CD14-positive monocyte (primary cell): Measurements from ENCODE around the gene ANKRD9. TPM values are rescaled to one million over a fixed set of nuclear protein-coding genes. Genes with fewer than 3 reads are reported as not detected.
A peak's percentile ranks its signal among the peaks of the same experiment; 100 is the strongest.

ENCODE experiments used
- DNase-seq, 3 donors: peaks; one replicate each; pipeline ENCODE4 v3.0.0-alpha.2; 2011 to 2022
- H2AFZ ChIP-seq: 2 replicates; pipeline ENCODE4 v1.6.0; 2012; ENCODE audit warnings: mild to moderate bottlenecking, low read depth, low read length, inconsistent platforms; ENCODE audit not compliant: insufficient read depth, poor library complexity, severe bottlenecking
- H3K27ac ChIP-seq, 2 donors: 1 replicate in 1 of 2; 2 replicates in 1 of 2; pipeline ENCODE4 v1.5.1; 2012 to 2013; ENCODE audit warnings: low read length in 2 of 2, control low read depth in 1 of 2, inconsistent platforms in 1 of 2, low read depth in 1 of 2, mild to moderate bottlenecking in 1 of 2
- H3K27me3 ChIP-seq, 2 donors: one replicate each; pipeline versions ENCODE4 v1.6.0 to v1.6.1; 2011 to 2013; ENCODE audit warnings: low read length in 2 of 2; ENCODE audit not compliant: control insufficient read depth in 2 of 2, insufficient read depth in 2 of 2
- H3K36me3 ChIP-seq, 2 donors: replicated peaks in 1 of 2; 1 replicate in 1 of 2; 2 replicates in 1 of 2; pipeline versions ENCODE4 v1.5.1 to v1.6.1; 2012 to 2013; ENCODE audit warnings: low read length in 2 of 2, control low read depth in 1 of 2, inconsistent platforms in 1 of 2, mild to moderate bottlenecking in 1 of 2; ENCODE audit not compliant: insufficient read depth in 2 of 2, control insufficient read depth in 1 of 2
- H3K4me1 ChIP-seq, 2 donors: 1 replicate in 1 of 2; 2 replicates in 1 of 2; pipeline versions ENCODE4 v1.5.1 to v1.6.1; 2012 to 2013; ENCODE audit warnings: low read length in 2 of 2, control low read depth in 1 of 2, inconsistent platforms in 1 of 2, mild to moderate bottlenecking in 1 of 2, moderate library complexity in 1 of 2; ENCODE audit not compliant: insufficient read depth in 2 of 2, control insufficient read depth in 1 of 2
- H3K4me2 ChIP-seq: replicated peaks from 2 replicates; pipeline ENCODE3; 2012; ENCODE audit warnings: low read length, moderate library complexity, mild to moderate bottlenecking; ENCODE audit not compliant: poor library complexity, severe bottlenecking; ENCODE audit errors: extremely low read depth
- H3K4me3 ChIP-seq, 3 experiments: fragments of 200-600 bp in 1 of 3; sonication (generic) in 1 of 3; replicated peaks in 1 of 3; 1 replicate in 2 of 3; 2 replicates in 1 of 3; pipeline ENCODE4 v1.5.1; 2011 to 2013; ENCODE audit warnings: low read length in 3 of 3, mild to moderate bottlenecking in 3 of 3, control low read depth in 2 of 3, low read depth in 2 of 3, inconsistent platforms in 1 of 3, moderate library complexity in 1 of 3
- H3K79me2 ChIP-seq: 2 replicates; pipeline ENCODE4 v1.6.0; 2012; ENCODE audit warnings: mild to moderate bottlenecking, control low read depth, inconsistent platforms, low read length, moderate library complexity; ENCODE audit not compliant: insufficient read depth
- H3K9ac ChIP-seq: 2 replicates; pipeline ENCODE4 v1.6.0; 2017; ENCODE audit warnings: low read length, mild to moderate bottlenecking; ENCODE audit not compliant: insufficient read depth, poor library complexity, severe bottlenecking
- H3K9me3 ChIP-seq, 2 donors: replicated peaks in 1 of 2; 1 replicate in 1 of 2; 2 replicates in 1 of 2; pipeline versions ENCODE4 v1.5.1 to v1.6.1; 2012 to 2013; ENCODE audit warnings: low read length in 2 of 2, control low read depth in 1 of 2; ENCODE audit not compliant: control insufficient read depth in 1 of 2, insufficient read depth in 1 of 2
- H4K20me1 ChIP-seq: 2 replicates; pipeline ENCODE4 v1.6.0; 2012; ENCODE audit warnings: mild to moderate bottlenecking, low read length, control low read depth, moderate library complexity; ENCODE audit not compliant: insufficient read depth
- H3K27ac Mint-ChIP-seq, 7 donors: one replicate each; pipeline ENCODE4 v1.8.0; 2020; ENCODE audit warnings: mild to moderate bottlenecking in 7 of 7, mixed read lengths in 7 of 7, moderate library complexity in 6 of 7, inconsistent platforms in 2 of 7
- H3K27me3 Mint-ChIP-seq, 3 donors: one replicate each; pipeline ENCODE4 v1.8.0; 2021 to 2022; ENCODE audit warnings: low read depth in 3 of 3, mild to moderate bottlenecking in 3 of 3, mixed read lengths in 3 of 3, moderate library complexity in 3 of 3, inconsistent platforms in 1 of 3
- H3K36me3 Mint-ChIP-seq, 2 donors: one replicate each; pipeline ENCODE4 v1.8.0; 2020; ENCODE audit warnings: mixed read lengths in 2 of 2, inconsistent platforms in 1 of 2, mild to moderate bottlenecking in 1 of 2
- H3K4me1 Mint-ChIP-seq: one replicate; pipeline ENCODE4 v1.8.0; 2020; ENCODE audit warnings: mild to moderate bottlenecking, mixed read lengths
- H3K4me3 Mint-ChIP-seq, 2 donors: one replicate each; pipeline ENCODE4 v1.8.0; 2020; ENCODE audit warnings: mild to moderate bottlenecking in 2 of 2, mixed read lengths in 2 of 2, moderate library complexity in 1 of 2
- H3K9me3 Mint-ChIP-seq, 7 donors: one replicate each; pipeline ENCODE4 v1.8.0; 2020 to 2022; ENCODE audit warnings: mixed read lengths in 7 of 7, mild to moderate bottlenecking in 6 of 7, moderate library complexity in 6 of 7, inconsistent platforms in 2 of 7
- WGBS: methylation state at CpG from one replicate; pipeline ENCODE4 v1.1.5; 2013; ENCODE audit warnings: missing lambda C conversion rate; ENCODE audit not compliant: insufficient coverage; 5-methylcytosine and 5-hydroxymethylcytosine counted together
- intact Hi-C, 2 donors: fragments of 100-400 bp; cut with micrococcal nuclease; formaldehyde crosslinking; loops; one replicate each; pipeline versions ENCODE4 v1.15.0 to v1.15.1; 2023
- polyA plus RNA-seq, 3 donors: library from polyadenylated mRNA; depleted of rRNA in 1 of 3; unstranded in 2 of 3; stranded (reverse) in 1 of 3; fragments of 300-500 nt in 2 of 3; fragments of >200 nt in 1 of 3; fragmentation: Illumina TruSeq in 2 of 3; gene quantifications; 1 replicate in 2 of 3; 2 replicates in 1 of 3; pipeline ENCODE4 v1.2.3, GENCODE V29; 2012 to 2021
- TF ChIP-seq, protein P1 (sequence below): fragments of 200-600 bp; IDR thresholded peaks from one replicate; pipeline ENCODE4 v1.8.0; 2022; ENCODE audit warnings: antibody characterized with exemption, mild to moderate bottlenecking

Gene ANKRD9
- polyA plus RNA-seq, 3 donors, result 0.43 to 10.8 (median 0.83) TPM

DNA sequence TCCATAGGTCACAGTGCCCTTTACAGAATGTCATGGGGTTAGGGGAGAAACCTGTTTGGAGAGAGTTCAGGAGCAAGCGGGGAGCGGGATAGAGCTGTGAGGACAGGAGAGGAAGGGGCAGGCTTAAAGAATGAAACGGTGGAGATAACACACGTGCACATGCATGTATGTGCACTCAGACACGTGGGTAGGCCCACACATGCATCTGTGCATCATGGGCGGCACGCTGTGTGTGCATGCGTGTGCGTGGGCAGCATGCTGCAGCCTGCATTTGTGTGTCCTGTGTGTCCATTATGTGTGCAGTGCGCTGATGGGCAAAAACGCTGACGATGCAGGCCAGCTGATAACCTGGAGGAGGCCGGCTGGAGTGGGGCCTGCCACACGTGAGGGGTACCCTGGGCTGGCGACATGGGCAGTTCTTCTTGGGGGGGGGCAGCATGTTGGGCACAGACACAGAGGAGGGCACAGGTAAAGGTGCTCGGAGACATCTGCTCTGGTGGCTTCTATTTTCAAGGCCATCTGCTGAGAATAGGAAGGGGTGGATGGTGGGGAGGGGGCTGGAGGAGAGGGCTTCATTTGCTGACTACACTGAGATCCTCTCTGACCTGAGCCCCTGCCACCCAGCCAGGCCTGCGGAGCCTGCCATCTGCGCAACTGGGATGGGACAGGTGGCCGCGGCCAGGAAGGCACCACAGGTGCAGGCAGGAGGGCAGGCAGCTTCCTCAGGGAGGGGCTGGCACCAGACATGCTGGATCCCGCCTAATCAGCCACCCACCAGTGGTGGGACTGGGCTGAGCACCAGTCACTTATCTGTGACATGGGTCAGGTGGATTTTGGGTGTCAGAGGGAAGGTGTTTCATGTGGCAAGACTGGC lies 4.6 kb upstream of the ANKRD9 start:
- peaks cover 15% of the 10 kb centered on the region for H3K4me1 Mint-ChIP-seq
- peaks cover 0 to 7% of the 10 kb centered on the region in 2 donors for H3K27me3 ChIP-seq
- TF ChIP-seq, protein P1, sequence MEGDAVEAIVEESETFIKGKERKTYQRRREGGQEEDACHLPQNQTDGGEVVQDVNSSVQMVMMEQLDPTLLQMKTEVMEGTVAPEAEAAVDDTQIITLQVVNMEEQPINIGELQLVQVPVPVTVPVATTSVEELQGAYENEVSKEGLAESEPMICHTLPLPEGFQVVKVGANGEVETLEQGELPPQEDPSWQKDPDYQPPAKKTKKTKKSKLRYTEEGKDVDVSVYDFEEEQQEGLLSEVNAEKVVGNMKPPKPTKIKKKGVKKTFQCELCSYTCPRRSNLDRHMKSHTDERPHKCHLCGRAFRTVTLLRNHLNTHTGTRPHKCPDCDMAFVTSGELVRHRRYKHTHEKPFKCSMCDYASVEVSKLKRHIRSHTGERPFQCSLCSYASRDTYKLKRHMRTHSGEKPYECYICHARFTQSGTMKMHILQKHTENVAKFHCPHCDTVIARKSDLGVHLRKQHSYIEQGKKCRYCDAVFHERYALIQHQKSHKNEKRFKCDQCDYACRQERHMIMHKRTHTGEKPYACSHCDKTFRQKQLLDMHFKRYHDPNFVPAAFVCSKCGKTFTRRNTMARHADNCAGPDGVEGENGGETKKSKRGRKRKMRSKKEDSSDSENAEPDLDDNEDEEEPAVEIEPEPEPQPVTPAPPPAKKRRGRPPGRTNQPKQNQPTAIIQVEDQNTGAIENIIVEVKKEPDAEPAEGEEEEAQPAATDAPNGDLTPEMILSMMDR, result no peak
- no peaks in the 10 kb centered on the region for H3K79me2 ChIP-seq
- H3K27ac ChIP-seq, result no peak overlapping the region
- no peak overlapping the region for H3K4me3 ChIP-seq
- H2AFZ ChIP-seq, result no peak overlapping the region
- no peaks in the 10 kb centered on the region for H3K36me3 ChIP-seq
- no peaks in the 10 kb centered on the region for H3K9me3 ChIP-seq
- no peaks in the 10 kb centered on the region for H4K20me1 ChIP-seq
- H3K27ac Mint-ChIP-seq, result no peak overlapping the region
- H3K4me1 ChIP-seq, result peaks cover 19 to 28% of the 10 kb centered on the region in 2 donors
- no peak for DNase-seq
- 97% methylated on average over 20 of the region's 21 CpGs for WGBS
- H3K27me3 Mint-ChIP-seq, result peaks cover 6 to 30% (median 11%) of the 10 kb centered on the region in 3 donors
- no peak overlapping the region for H3K4me2 ChIP-seq
- H3K9ac ChIP-seq, result no peak overlapping the region
- H3K36me3 Mint-ChIP-seq, result no peaks in the 10 kb centered on the region
- intact Hi-C loops, result loop anchor here (5.0 to 10.0 kb wide), 2 partner anchors 149 to 197 kb away; partner anchors contain the start of genes CINP (in 1 of the 2), TECPR2 (in 1 of the 2) and ZNF839 (in 1 of the 2)
- peak overlapping the region; percentile 31 to 35 for H3K4me3 Mint-ChIP-seq
- H3K9me3 Mint-ChIP-seq, result peaks cover 0 to 1% (median 0%) of the 10 kb centered on the region in 7 donors

DNA sequence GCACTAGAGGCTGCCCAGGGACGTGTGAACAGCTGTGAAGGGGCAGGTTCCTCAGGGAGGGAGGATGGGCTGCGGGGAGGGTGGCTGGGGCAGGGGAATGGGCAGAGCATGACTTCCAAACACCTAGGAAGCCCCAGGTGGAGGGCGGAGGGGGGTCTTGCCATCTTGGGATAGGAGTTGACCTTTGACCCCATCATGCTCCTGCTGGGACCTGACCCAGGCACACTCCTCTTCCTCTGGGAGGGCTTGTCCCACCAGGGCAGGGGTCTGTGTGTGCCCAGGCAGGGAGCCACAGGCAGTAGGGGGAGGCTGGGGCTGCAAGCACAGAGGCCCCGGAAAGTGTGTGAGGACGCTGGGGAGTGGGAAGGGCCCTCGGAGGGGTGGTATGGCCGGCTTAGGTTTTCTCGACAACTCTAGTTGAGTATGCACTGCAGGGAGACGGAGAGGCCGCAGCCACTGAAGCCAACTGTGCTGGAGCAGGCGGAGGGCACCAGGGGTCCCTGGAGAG lies 3.3 kb upstream of the ANKRD9 start:
- peaks cover 0 to 9% of the 10 kb centered on the region in 2 donors for H3K27me3 ChIP-seq
- Mint-ChIP-seq H3K27ac (no peak overlapping the region), H3K27me3 (peaks cover 5 to 26% (median 9%) of the 10 kb centered on the region in 3 donors), H3K9me3 (peaks cover 0 to 3% (median 1%) of the 10 kb centered on the region in 7 donors), H3K36me3 (peaks cover 2% of the 10 kb centered on the region in 2 donors), H3K4me1 (peaks cover 24% of the 10 kb centered on the region), H3K4me3 (no peak overlapping the region)
- H4K20me1 ChIP-seq, result no peaks in the 10 kb centered on the region
- no peak overlapping the region for H3K4me3 ChIP-seq
- intact Hi-C loops, result loop anchor here (5.0 to 10.0 kb wide), 2 partner anchors 148 to 196 kb away; partner anchors contain the start of genes CINP (in 1 of the 2), TECPR2 (in 1 of the 2) and ZNF839 (in 1 of the 2)
- H3K4me2 ChIP-seq, result no peak overlapping the region
- H3K4me1 ChIP-seq, result peaks cover 25 to 35% of the 10 kb centered on the region in 2 donors
- H2AFZ ChIP-seq, result no peak overlapping the region
- no peak overlapping the region for H3K9ac ChIP-seq
- no peak for DNase-seq
- no peak overlapping the region for H3K27ac ChIP-seq
- no peaks in the 10 kb centered on the region for H3K9me3 ChIP-seq
- WGBS, result 91% methylated on average over 11 of the region's 11 CpGs
- no peaks in the 10 kb centered on the region for H3K79me2 ChIP-seq
- TF ChIP-seq, protein P1, result no peak
- H3K36me3 ChIP-seq, result no peaks in the 10 kb centered on the region
